Measurements from ENCODE around the gene C5AR1. TPM values are rescaled to one million over a fixed set of nuclear protein-coding genes. Genes with fewer than 3 reads are reported as not detected.

C5AR1 gene
- total RNA-seq, 6 experiments from 2014 or later = 0.24 to 0.95 (median 0.35) TPM

DNA sequence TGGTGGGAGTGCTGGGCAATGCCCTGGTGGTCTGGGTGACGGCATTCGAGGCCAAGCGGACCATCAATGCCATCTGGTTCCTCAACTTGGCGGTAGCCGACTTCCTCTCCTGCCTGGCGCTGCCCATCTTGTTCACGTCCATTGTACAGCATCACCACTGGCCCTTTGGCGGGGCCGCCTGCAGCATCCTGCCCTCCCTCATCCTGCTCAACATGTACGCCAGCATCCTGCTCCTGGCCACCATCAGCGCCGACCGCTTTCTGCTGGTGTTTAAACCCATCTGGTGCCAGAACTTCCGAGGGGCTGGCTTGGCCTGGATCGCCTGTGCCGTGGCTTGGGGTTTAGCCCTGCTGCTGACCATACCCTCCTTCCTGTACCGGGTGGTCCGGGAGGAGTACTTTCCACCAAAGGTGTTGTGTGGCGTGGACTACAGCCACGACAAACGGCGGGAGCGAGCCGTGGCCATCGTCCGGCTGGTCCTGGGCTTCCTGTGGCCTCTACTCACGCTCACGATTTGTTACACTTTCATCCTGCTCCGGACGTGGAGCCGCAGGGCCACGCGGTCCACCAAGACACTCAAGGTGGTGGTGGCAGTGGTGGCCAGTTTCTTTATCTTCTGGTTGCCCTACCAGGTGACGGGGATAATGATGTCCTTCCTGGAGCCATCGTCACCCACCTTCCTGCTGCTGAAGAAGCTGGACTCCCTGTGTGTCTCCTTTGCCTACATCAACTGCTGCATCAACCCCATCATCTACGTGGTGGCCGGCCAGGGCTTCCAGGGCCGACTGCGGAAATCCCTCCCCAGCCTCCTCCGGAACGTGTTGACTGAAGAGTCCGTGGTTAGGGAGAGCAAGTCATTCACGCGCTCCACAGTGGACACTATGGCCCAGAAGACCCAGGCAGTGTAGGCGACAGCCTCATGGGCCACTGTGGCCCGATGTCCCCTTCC, 10.5 kb downstream of the C5AR1 start:
- Mint-ChIP-seq H3K9me3 (no peaks in the 10 kb centered on the region; the same call in 1 of the 2 replicates), H3K27me3 (ENCODE audit: insufficient read depth) (peaks cover 14% of the 10 kb centered on the region)

DNA sequence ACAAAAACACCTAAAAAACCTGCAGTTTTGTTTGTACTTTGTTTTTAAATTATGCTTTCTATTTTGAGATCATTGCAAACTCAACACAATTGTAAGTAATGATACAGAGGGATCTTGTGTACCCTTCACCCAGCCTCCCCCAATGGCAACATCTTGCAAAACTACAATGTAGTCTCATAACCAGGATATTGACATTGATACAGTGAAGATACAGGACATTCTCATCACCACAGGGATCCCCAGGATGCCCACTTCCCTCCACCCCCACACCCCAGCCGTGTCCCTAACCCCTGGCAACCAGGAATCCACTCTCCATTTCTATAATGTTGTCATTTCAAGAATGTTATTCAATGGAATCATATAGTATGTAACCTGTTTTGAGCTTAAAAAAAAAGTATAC, 12.0 kb downstream of the C5AR1 start:
- no peak for DNase-seq
- peaks cover 12% of the 10 kb centered on the region for H3K27me3 Mint-ChIP-seq (ENCODE audit: insufficient read depth)
- H3K9me3 Mint-ChIP-seq = no peaks in the 10 kb centered on the region
- H3K4me3 Mint-ChIP-seq = no peak overlapping the region
- TF ChIP-seq, protein P1, sequence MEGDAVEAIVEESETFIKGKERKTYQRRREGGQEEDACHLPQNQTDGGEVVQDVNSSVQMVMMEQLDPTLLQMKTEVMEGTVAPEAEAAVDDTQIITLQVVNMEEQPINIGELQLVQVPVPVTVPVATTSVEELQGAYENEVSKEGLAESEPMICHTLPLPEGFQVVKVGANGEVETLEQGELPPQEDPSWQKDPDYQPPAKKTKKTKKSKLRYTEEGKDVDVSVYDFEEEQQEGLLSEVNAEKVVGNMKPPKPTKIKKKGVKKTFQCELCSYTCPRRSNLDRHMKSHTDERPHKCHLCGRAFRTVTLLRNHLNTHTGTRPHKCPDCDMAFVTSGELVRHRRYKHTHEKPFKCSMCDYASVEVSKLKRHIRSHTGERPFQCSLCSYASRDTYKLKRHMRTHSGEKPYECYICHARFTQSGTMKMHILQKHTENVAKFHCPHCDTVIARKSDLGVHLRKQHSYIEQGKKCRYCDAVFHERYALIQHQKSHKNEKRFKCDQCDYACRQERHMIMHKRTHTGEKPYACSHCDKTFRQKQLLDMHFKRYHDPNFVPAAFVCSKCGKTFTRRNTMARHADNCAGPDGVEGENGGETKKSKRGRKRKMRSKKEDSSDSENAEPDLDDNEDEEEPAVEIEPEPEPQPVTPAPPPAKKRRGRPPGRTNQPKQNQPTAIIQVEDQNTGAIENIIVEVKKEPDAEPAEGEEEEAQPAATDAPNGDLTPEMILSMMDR (IDR thresholded peaks at IDR 0.05) = no peak
- H3K27ac Mint-ChIP-seq = no peak overlapping the region
- peaks cover 5% of the 10 kb centered on the region; the same call in 1 of the 2 replicates for H3K4me1 Mint-ChIP-seq (ENCODE audit: low read depth)
- H3K36me3 Mint-ChIP-seq (ENCODE audit: low read depth) = no peaks in the 10 kb centered on the region

More for the DNA sequence above, 10.5 kb downstream of the C5AR1 start:
- TF ChIP-seq, protein P1 (IDR thresholded peaks at IDR 0.05) = no peak
- Mint-ChIP-seq H3K27ac (no peak overlapping the region), H3K4me1 (ENCODE audit: low read depth) (peaks cover 18% of the 10 kb centered on the region), H3K4me3 (no peak overlapping the region), H3K36me3 (ENCODE audit: low read depth) (0 out of 2 replicates have a peak, but pooled peaks cover 1% of the 10 kb centered on the region)
- no peak for DNase-seq

DNA sequence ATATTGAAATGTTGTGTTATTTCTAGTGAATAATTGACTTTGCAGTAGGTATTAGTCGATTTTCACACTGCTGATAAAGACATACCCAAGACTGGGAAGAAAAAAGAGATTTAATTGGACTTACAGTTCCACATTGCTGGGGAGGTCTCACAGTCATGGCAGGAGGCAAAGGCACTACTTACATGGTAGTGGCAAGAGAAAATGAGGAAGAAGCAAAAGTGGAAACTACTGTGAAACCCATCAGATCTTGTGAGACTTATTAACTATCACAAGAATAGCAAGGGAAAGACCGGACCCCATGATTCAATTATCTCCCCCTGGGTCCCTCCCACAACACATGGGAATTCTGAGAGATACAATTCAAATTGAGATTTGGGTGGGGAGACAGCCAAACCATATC, 12.4 kb downstream of the C5AR1 start:
- Mint-ChIP-seq H3K4me1 (ENCODE audit: low read depth) (peaks cover 5% of the 10 kb centered on the region; the same call in 1 of the 2 replicates), H3K27ac (no peak overlapping the region), H3K4me3 (no peak overlapping the region), H3K36me3 (ENCODE audit: low read depth) (no peaks in the 10 kb centered on the region), H3K27me3 (ENCODE audit: insufficient read depth) (peaks cover 12% of the 10 kb centered on the region), H3K9me3 (no peaks in the 10 kb centered on the region)
- no peak for DNase-seq
- TF ChIP-seq, protein P1 (IDR thresholded peaks at IDR 0.05) = no peak

DNA sequence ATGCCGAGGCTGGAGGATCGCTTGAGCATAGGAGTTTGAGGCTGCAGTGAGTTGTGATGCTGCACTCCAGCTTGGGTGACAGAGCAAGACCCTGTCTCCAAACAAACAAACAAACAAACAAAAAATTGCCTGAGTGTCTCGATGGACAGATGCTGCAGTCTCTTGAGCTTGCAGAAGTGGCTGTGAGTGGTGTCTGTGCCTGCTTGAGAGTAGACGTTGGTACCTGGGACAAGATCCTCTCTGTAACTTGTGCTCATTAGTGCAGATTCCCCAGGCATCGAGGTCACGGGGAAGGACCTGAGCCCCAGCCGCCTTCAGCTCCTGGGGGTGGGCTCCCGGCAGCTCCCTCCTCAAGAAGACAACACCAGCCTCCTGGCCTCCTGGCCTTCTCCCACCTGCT, 13.7 kb downstream of the C5AR1 start:
- DNase-seq = no peak
- no peaks in the 10 kb centered on the region for H3K9me3 Mint-ChIP-seq
- no peaks in the 10 kb centered on the region for H3K36me3 Mint-ChIP-seq (ENCODE audit: low read depth)
- no peak overlapping the region for H3K27ac Mint-ChIP-seq
- peaks cover 5% of the 10 kb centered on the region; the same call in 1 of the 2 replicates for H3K4me1 Mint-ChIP-seq (ENCODE audit: low read depth)
- TF ChIP-seq, protein P1 (IDR thresholded peaks at IDR 0.05) = no peak
- H3K27me3 Mint-ChIP-seq (ENCODE audit: insufficient read depth) = peaks cover 15% of the 10 kb centered on the region
- H3K4me3 Mint-ChIP-seq = no peak overlapping the region

DNA sequence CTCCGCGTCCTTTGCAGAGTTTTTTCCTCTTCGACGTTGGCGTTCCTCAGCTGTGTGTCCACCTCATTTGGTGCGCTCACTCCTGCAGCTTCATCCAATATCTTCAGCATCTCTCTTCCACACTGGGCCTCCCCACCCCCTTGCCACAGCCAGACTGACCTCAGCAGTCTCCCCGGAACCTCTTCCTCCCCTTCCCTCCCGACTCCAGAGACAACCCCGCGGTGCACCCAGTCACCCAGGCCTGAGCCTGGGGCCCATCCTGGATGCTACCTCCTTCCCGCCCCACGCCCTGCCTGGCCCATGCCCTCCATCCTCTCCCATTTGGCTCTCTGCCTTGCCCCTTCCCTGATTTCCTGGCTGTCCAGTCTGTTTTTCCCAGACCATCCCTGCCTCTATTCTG, 14.2 kb downstream of the C5AR1 start:
- no peak overlapping the region for H3K4me3 Mint-ChIP-seq
- peaks cover 5% of the 10 kb centered on the region; the same call in 1 of the 2 replicates for H3K4me1 Mint-ChIP-seq (ENCODE audit: low read depth)
- H3K9me3 Mint-ChIP-seq = no peaks in the 10 kb centered on the region
- peaks cover 15% of the 10 kb centered on the region for H3K27me3 Mint-ChIP-seq (ENCODE audit: insufficient read depth)
- DNase-seq = no peak
- H3K27ac Mint-ChIP-seq = no peak overlapping the region
- TF ChIP-seq, protein P1 (IDR thresholded peaks at IDR 0.05) = no peak
- no peaks in the 10 kb centered on the region for H3K36me3 Mint-ChIP-seq (ENCODE audit: low read depth)

All from HFFc6 (cell line).